Osteoblast (primary cell): Measurements from ENCODE around the gene POU2F1. TPM values are rescaled to one million over a fixed set of nuclear protein-coding genes. Genes with fewer than 3 reads are reported as not detected.
"Not testable (repeated sequence)": the region's sequence is repeated elsewhere in the genome, so short reads cannot be mapped to it uniquely, and the experiment has no call there.

Experiments used
- DNase-seq: peaks from one replicate; pipeline ENCODE4 v3.0.0; 2011; ENCODE audit warnings: low spot score, mixed read lengths; ENCODE audit not compliant: insufficient read length; ENCODE audit errors: missing footprints
- H2AFZ ChIP-seq: 2 replicates; pipeline ENCODE4 v1.6.0; 2011; ENCODE audit warnings: mild to moderate bottlenecking, low read length
- H3K27ac ChIP-seq: 2 replicates; pipeline ENCODE4 v1.5.1; 2011; ENCODE audit warnings: mild to moderate bottlenecking, low read depth, low read length, moderate library complexity
- H3K27me3 ChIP-seq: 2 replicates; pipeline ENCODE4 v1.6.0; 2012; ENCODE audit warnings: mild to moderate bottlenecking, control low read depth, inconsistent platforms, low read length, moderate library complexity; ENCODE audit not compliant: insufficient read depth
- H3K36me3 ChIP-seq: 2 replicates; pipeline ENCODE4 v1.5.1; 2011; ENCODE audit warnings: mild to moderate bottlenecking, low read length, control low read depth, moderate library complexity; ENCODE audit not compliant: insufficient read depth
- H3K4me1 ChIP-seq: 2 replicates; pipeline ENCODE4 v1.5.1; 2011; ENCODE audit warnings: mild to moderate bottlenecking, low read length, control low read depth, moderate library complexity; ENCODE audit not compliant: insufficient read depth
- H3K4me2 ChIP-seq: 2 replicates; pipeline ENCODE4 v1.6.0; 2011; ENCODE audit warnings: mild to moderate bottlenecking, low read length; ENCODE audit not compliant: insufficient read depth
- H3K4me3 ChIP-seq: fragments of 200-600 bp; sonication (generic); 3 replicates; pipeline ENCODE4 v1.5.1; 2012; ENCODE audit warnings: mild to moderate bottlenecking, low read length, inconsistent platforms; ENCODE audit not compliant: insufficient read depth
- H3K79me2 ChIP-seq: 2 replicates; pipeline ENCODE4 v1.6.0; 2012; ENCODE audit warnings: mild to moderate bottlenecking, low read length, control low read depth, inconsistent platforms; ENCODE audit not compliant: insufficient read depth
- H3K9me3 ChIP-seq: 2 replicates; pipeline ENCODE4 v1.5.1; 2011; ENCODE audit warnings: low read depth, low read length, control low read depth
- H4K20me1 ChIP-seq: 2 replicates; pipeline ENCODE4 v1.6.0; 2012; ENCODE audit warnings: mild to moderate bottlenecking, low read length, control low read depth; ENCODE audit not compliant: insufficient read depth
- total RNA-seq: library from RNA; depleted of rRNA; stranded (reverse); fragments of >200 nt; gene quantifications from 2 replicates; pipeline ENCODE4 v1.2.3, GENCODE V29; 2012
- TF ChIP-seq, protein P1 (sequence below): IDR thresholded peaks from 2 replicates; pipeline ENCODE4 v1.5.1; 2011; ENCODE audit warnings: mild to moderate bottlenecking, low read depth, low read length, moderate library complexity; ENCODE audit errors: extremely low read depth

POU2F1 gene
- total RNA-seq, 1 donor: 11.6 TPM

DNA sequence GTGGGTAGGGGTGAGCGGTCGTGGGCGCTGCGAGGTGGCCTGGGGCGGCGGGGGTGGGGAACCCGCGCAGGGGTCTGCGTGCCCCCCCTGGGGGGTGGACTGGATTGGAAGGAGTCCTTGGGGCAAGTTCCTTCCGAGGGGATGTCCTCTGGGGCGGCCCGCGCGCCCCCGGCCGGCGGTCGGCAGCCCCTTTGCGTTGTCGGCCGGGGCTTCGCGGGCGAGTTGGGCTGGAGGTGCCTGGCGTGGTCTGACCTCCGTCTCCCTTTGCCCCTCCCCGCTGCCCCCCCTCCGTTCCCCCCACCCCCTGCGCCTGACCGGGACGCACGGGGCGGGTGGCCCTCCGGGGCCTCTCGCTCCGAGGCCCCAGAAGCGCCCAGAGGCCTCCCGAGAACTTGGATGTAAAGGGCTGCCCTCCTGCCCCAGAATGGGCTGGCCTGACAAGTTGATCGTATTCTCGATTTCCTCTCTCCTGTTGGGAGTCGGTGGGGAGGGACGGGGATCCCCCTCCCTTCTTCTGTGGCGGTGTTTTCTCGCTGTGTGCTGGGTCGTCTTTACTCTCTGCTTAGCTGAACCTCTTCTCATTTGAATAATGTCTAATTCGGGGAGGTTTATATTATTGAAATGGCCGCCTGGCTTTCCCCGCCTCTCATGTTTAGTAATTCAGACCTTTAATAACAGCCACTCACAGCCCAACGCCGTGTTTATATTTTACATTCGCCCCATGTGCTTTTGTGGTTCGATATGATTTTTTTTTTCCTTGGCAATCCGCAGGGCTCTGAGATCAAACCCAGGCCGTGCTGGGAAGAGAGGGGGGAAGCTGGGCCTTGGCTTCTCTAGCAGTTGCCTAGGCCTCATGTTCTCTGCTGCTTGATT lies 1.3 kb downstream of the POU2F1 start:
- H3K36me3 ChIP-seq: no peaks in the 10 kb centered on the region
- no peaks in the 10 kb centered on the region for H3K27me3 ChIP-seq
- H3K4me3 ChIP-seq: peak overlapping the region; percentile 79
- H3K9me3 ChIP-seq: no peaks in the 10 kb centered on the region
- H3K27ac ChIP-seq: peak overlapping the region; percentile 73
- peak; percentile 85 for DNase-seq
- H4K20me1 ChIP-seq: no peaks in the 10 kb centered on the region
- TF ChIP-seq, protein P1, sequence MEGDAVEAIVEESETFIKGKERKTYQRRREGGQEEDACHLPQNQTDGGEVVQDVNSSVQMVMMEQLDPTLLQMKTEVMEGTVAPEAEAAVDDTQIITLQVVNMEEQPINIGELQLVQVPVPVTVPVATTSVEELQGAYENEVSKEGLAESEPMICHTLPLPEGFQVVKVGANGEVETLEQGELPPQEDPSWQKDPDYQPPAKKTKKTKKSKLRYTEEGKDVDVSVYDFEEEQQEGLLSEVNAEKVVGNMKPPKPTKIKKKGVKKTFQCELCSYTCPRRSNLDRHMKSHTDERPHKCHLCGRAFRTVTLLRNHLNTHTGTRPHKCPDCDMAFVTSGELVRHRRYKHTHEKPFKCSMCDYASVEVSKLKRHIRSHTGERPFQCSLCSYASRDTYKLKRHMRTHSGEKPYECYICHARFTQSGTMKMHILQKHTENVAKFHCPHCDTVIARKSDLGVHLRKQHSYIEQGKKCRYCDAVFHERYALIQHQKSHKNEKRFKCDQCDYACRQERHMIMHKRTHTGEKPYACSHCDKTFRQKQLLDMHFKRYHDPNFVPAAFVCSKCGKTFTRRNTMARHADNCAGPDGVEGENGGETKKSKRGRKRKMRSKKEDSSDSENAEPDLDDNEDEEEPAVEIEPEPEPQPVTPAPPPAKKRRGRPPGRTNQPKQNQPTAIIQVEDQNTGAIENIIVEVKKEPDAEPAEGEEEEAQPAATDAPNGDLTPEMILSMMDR: no peak
- peak overlapping the region; percentile 94 for H3K4me2 ChIP-seq
- peak overlapping the region; percentile 98 for H2AFZ ChIP-seq
- peaks cover 50% of the 10 kb centered on the region for H3K79me2 ChIP-seq
- peaks cover 13% of the 10 kb centered on the region for H3K4me1 ChIP-seq

DNA sequence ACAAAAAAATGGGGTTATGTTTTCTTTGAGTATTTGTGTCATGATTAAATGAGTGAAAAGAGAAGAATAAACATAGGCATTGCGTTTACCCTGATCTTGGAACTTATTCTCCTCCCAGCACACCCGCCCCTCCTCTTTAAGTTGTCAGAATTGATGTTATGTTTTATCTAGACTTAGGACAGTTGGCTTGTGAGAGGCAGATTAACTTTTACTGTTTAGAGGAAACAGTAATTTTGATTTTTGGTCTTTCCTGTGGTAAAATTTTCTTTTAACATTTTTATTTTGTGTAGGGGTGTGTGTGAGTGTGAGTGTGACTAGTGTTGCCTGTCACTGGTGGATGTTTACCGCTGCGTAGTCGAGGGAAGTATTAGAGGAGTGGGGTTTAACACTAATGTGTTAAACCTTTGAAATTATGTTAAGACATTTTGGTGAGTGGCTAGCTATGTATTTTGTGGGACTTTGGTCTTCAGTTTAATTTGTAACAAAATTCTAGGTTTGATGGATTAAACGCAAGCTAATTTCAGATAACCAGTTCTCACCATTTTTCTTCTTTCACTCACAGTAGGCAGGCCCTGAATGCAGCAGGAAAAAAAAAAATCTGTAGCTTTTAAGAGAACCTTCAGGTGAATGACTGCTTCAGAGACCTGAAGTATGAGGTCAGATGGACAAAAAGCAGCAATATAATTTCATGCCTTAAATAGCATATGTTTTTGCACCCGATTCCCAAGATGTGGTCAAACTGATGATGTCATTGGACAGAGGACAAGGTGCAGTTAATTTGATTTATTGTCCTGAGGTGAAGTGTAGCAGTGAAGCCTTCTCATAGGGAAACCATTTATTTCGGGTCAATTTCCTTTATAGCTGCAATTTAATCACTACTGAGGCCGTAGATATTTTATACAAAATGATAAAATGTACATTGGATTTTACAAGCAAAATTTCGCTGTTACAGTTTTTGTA lies 2.7 kb downstream of the POU2F1 start:
- no peak overlapping the region for H3K27ac ChIP-seq
- peaks cover 58% of the 10 kb centered on the region for H3K79me2 ChIP-seq
- no peaks in the 10 kb centered on the region for H3K9me3 ChIP-seq
- H3K4me1 ChIP-seq: peaks cover 13% of the 10 kb centered on the region
- no peak overlapping the region for H3K4me2 ChIP-seq
- no peak for DNase-seq
- no peaks in the 10 kb centered on the region for H3K36me3 ChIP-seq
- H3K4me3 ChIP-seq: no peak overlapping the region
- peaks cover 6% of the 10 kb centered on the region for H4K20me1 ChIP-seq
- H2AFZ ChIP-seq: no peak overlapping the region
- H3K27me3 ChIP-seq: no peaks in the 10 kb centered on the region
- TF ChIP-seq, protein P1: no peak

DNA sequence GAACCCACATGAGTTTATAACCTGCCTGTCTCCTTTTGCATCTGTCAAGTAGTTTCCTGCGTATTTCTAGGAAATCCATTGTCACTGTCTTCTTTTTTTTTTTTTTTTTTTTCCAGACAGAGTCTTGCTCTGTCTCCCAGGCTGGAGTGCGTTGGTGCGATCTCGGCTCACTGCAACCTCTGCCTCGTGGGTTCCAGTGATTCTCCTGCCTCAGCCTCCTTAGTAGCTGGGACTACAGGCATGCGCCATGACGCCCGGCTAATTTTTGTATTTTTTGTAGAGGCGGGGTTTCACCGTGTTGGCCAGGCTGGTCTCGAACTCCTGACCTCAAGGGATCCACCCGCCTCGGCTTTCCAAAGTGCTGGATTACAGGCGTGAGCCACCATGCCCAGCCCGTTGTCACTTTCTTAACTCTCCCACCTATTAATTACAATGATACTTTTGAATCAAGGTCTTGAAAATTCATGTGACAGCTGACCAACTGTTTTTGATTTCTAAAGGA lies 4.1 kb downstream of the POU2F1 start:
- Histone ChIP-seq H4K20me1 (peaks cover 17% of the 10 kb centered on the region), H3K79me2 (peaks cover 71% of the 10 kb centered on the region)
- not testable (repeated sequence) for H2AFZ ChIP-seq, H3K27ac ChIP-seq, H3K4me3 ChIP-seq, H3K36me3 ChIP-seq, H3K27me3 ChIP-seq, H3K4me2 ChIP-seq, DNase-seq, H3K9me3 ChIP-seq, H3K4me1 ChIP-seq

DNA sequence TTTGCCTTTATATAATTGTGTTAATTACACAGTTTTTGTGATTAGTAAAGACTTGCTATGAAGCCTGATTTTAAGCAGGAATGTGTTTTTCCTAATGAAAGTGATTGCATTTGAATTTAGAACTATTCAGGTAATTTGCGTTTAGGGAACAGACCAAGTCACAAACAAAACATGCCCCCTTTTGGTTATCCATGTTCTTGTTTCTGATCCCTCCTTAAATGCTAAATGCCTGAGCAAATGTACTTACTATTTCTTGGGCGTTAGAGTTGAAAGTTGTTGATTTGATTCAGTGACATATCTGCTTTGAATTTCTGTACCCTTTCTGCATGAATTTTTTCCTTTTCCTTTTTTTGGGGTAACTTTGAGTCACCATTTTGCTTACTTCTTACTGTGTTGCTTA lies 5.2 kb downstream of the POU2F1 start:
- Histone ChIP-seq H3K27ac (no peak overlapping the region), H3K4me3 (no peak overlapping the region), H3K27me3 (no peaks in the 10 kb centered on the region), H3K36me3 (no peaks in the 10 kb centered on the region), H3K9me3 (no peaks in the 10 kb centered on the region), H3K4me1 (peaks cover 8% of the 10 kb centered on the region), H3K79me2 (peaks cover 82% of the 10 kb centered on the region), H3K4me2 (no peak overlapping the region), H2AFZ (no peak overlapping the region), H4K20me1 (peaks cover 20% of the 10 kb centered on the region)
- DNase-seq: no peak
- TF ChIP-seq, protein P1: no peak
